ENCODE results near the gene LCE3A.

- TF ChIP-seq CTCF (IDR thresholded peaks at IDR 0.05; ENCODE audit: low read depth, low read length, poor library complexity, severe bottlenecking): no peak
- no peak for TF ChIP-seq EZH2phosphoT487 (IDR thresholded peaks at IDR 0.05; ENCODE audit: borderline replicate concordance, low read length)
Observed at GRCh38 chr1:152577168-152577567, 45.7 kb downstream of the LCE3A start.
